HG02759 (cell line): ENCODE data around the gene PRX.
"Not testable (repeated sequence)": the region's sequence is repeated elsewhere in the genome, so short reads cannot be mapped to it uniquely, and the experiment has no call there.

Experiments
- ATAC-seq: cut with Tn5 transposase; IDR thresholded peaks from one replicate; pipeline ENCODE4 v1.9.1; 2021; ENCODE audit warnings: mild to moderate bottlenecking, moderate library complexity; ENCODE audit not compliant: unreplicated experiment

Gene PRX

DNA sequence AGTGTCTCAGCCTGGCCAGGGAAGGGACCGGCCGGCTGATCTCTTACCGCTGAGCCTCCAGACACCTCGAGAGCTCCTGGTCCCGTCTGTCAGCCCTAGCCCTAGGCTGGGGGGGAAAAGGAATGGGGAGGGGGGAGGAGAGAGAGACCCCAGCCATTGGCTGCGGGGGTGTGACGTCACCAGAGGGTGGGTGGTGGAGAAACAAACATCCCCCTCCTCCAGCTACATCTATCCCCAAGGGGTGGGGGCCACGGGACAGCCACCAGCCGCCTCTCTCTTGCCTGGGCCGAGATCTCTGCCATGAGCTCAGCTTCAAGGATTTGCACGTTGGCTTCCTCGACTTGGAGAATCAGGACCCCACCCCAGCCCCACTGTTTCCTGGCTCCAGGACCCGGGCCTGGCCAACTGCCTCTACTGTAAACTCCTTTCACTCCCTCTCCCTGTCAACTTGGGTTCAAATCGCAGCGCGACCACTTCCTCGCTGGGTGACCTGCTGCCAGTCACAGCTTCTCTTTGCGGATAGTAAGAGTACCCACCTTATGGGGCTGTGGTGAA is at the start of gene PRX:
Gene PRX, minus strand, starts transcription at position 88 of the 555 bp plus-strand sequence. CDS start 5,446 bp downstream, outside the sequence.
- no peak for ATAC-seq

DNA sequence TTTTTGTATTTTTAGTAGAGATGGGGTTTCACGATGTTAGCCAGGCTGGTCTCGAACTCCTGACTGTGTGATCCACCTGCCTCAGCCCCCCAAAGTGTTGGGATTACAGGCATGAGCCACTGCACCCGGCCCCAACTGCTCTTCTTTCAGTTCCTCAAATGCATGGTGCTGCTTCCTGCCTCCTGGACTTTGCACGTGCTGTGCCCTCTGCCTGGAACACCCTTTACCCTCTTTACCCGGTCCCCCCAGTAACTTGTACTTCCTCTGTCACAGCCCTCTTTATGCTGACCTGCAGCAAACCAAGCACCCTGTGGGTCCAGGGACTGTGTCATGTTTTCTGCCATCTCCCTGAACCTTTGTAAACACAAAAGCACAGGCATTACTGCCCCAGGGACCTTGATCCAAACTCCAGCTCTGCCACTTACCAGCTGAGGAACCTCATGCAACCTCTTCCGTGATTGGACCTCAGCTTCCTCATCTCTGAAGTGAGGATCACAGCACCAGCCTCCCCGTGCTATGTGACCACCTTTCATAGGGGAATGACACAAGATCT is 48.6 kb upstream of the PRX start:
- ATAC-seq = no peak

DNA sequence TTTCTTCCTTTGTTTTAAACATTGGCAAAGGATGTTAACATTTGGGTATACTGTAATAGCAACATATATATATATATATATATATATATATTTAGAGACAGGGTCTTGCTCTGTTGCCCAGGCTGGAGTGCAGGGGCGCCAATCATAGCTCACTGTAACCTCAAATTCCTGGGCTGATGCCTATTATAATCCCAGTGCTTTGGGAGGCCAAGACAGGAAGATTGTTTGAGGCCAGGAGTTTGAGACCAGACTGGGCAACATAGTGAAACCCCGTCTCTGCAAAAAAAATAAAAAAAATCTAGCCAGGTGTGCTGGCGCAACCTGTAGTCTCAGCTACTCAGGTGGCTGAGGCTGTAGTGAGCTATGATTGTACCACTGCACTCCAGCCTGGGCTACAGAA is 47.0 kb upstream of the PRX start:
- no peak for ATAC-seq

DNA sequence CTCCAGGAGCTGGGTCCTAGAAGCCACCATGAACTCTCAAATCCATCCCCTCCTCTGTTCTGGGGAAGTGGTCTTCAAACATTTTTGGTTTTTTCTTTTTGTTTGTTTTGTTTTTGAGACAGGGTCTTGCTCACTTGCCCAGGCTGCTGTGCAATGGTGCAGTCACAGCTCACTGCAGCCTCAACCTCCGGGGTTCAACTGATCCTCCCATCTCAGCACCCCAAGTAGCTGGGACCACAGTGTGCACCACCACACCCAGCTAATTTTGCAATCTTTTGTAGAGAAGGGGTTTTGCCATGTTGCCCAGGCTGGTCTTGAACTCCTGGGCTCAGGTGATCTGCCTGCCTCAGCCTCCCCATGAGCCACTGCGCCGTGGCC is 45.4 kb upstream of the PRX start:
- no peak for ATAC-seq

DNA sequence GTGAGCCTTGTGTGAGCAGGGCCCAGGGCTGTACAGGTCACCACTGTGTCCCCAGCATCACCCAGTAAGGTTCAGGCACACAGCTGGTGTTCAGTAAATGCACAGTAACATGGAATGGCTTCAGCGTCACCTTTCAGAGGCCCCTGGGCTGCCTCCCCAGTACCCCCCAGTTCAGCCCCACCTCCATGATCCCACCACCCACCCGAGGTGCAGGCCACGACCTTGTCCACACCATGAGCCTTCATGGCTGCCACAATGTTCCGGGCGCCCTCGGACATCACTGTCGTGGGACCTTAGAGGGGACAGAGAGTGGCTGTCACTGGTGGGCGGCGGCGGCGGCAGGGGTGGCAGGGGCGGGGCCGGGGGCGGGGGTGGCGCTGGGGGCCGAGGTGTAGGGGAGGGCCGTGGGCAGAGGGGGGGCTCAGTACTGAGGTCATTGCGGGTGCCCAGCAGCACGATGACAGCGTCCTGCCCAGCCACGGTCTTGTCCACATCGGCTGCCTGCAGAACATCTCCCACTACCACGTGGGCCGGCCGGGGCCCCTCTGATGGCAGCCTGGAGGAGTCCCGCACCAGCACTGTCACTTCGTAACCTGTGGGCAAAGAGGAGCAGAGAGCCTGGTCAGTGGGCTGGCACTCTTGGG is 44.9 kb upstream of the PRX start:
- ATAC-seq = no peak

DNA sequence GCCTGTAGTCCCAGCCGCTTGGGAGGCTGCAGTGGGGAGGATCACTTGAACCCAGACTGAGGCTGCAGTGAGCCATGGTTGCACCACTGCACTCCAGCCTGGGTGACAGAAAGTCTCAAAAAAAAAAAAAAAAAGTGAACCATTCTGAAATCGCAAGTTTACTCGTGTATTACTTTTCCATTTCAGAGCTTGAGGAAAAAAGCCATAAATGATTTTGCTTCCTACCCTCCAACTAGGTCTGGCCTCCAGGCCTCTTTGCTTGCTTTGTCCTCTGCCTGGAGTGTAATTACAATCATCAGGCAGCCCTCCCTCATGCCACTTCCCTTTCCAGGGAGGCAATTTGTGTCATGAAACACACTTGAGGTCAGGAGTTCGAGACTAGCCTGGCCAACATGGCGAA is 43.9 kb upstream of the PRX start:
- ATAC-seq = no peak

- not testable (repeated sequence) for ATAC-seq
Measured at GRCh38 chr19:40453943-40454342, 40.8 kb upstream of the PRX start.

DNA sequence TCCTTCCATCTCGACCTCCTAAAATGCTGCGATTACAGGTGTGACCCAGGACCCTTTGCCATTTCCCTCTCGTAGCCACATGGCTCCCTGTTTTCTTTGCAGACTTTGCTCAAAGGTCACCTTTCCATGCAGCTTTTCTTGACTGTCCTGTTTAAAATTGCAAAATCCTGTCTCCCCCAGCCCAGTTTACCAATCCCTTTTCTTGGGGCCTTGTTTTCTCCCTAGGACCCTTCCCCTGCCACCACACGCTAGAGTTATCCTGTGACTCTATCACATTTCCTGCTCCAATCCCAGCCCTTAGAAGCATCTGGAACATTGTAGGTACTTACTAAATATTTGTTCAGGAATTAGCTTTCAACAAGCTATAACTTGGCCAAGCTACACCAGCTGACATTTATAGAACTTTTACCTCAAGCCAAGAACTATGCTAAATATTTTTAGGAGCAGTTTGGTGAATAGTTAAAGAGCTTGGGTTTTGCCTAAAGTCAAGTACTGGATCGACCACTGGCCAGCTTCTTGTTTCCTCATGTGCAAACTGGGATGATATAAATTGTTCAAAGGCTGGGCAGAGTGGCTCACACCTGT is 40.1 kb upstream of the PRX start:
- ATAC-seq = no peak

GRCh38 chr19:40452016-40452415 is 38.8 kb upstream of the PRX start:
- ATAC-seq = no peak

DNA sequence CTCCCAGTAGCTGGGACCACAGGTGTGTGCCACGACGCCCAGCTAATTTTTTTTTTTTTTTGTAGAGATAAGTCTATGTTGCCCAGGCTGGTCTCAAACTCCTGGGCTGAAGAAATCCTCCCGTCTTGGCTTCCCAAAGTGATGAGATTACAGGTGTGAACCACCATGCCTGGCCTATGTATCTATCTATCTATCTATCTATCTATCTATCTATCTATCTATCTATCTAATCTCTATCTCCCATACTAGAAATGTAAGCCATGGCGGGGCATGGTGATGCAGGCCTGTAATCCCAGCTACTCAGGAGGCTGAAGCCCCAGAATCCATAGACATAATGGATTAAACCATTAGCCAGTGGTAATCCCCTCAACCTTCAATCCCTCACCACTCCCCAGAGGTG is 37.5 kb upstream of the PRX start:
- no peak for ATAC-seq

GRCh38 chr19:40449506-40449905 is 36.3 kb upstream of the PRX start:
- no peak for ATAC-seq

GRCh38 chr19:40446263-40446784 is 33.1 kb upstream of the PRX start:
- no peak for ATAC-seq

DNA sequence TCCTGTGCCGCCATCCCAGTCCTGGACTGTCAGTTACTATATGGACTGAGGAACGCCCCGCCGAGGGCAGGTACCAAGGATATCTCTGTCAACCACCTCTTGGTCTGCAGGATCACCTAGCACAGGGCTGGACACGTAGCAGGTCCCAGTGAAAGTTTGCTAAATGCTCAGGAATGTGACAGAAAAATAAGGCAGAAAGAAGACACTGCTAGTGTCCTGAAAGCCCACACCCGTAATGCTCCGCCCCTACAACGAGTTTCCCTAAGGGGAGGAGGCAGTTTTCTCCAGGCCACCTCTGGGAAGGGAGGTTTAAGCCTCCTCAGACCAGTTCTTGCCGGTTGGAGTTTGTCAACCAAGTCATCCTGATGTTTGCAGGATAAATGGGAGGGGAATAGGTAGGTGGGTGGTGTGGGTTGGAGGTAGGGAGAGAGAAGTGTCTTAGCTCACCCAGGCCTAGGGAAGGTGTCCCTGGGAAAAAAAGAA is 32.6 kb upstream of the PRX start:
- no peak for ATAC-seq

DNA sequence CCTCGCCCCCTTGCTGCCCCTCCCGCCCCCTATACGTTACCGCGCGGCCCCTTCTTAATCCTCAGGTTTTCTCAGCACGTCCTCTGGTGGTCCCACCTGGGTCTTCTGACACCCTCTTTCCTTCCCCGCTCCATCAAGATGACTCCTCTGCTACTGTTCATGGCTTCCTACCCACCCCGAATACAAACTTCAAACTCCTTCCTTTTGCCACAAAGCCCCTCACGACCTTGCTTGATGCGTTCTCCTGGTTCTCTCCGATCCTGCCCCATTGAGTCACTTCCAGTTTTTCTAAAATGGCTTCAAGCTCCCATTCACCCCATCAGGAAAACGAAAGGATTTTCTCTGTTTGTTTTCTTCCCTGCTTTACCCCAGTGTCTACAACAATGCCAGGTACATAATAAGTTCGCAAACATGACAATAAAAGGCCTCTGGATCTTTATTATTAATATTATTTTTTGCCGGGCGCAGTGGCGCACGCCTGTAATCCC is 31.7 kb upstream of the PRX start:
- no peak for ATAC-seq

DNA sequence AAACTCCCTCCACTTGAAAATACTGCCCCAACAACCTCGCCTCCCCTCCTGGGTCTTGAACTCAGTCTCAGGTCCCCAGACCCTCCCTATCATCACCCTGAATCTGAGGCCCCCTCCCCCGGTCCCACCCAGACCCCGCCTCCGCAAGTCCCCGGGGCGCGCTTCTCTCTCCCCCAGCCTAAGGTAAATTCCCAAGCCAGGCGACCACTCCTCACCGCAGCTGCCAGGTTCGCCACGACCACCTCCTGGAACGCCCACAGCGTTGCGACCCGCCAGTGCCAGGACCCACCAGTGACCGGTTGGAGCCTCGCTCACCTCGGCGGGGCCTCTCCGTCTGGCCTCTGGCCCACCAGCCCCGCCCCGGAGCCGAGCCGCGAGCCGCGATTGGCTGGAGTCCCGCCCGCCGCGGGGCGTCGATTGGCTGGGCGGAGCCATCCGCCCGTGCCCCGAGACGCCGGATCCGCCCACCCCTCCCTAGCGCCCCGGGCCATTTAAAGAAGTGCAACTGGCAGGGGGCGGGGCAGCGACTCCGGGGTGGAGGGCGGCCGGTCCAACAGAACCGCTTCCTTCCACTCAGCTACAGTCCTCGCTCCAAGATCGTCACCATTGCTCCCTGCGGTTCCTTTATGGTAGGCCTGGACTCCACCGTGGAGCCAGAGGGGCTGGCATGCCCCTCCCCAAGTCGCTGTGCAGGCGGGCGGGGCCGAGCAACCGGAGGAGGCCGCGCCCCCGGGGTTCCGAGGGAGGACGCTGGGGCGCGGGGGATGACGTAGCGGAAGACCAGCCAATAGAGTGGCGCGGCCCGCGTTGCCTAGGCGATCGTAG is 31.0 kb upstream of the PRX start, which contains the start of gene SERTAD3:
Gene SERTAD3, minus strand, starts transcription at position 336 of the 825 bp plus-strand sequence. CDS start 2,255 bp downstream, outside the sequence.
- peak; percentile 76 for ATAC-seq

DNA sequence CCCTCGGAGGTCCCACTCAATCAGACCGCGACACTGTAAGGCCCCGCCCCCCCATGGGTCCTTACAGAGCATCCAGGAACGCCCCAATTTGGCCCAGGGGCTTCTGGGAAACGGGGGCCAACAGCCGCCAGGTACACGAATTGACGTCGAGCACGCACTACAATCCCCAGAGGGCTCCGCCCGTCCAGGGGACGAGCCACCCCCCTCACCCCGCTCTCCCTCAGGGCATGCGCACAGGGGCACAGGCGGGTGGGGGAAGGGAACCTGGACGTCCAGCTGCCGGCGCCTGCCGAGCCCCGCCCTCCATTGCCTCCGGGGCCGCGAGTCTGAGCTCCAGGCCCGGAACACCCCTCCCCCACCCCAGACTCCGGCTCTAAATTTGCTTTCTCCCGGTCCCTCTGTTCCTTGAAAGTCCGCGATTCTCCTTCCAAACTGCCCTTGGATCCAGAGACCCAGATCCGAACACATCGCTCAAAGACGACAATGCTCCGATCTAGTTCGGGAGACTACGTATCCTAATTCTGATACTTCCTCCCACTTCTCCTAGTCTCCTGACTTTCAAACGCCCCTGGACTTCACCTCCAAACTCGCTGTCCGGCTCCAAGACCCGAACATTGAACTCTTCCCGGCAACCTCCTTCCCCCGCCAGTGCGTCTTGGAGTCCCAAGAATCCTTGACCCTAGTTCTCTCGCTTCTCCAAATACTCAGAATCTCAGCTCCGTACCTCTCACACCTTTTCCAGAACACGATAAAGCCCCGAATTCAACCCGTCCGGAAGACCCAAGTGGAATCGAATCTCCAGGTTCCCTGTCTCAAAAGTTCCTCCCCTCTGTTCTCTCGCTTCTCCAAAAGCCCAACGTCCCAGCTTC is 30.2 kb upstream of the PRX start:
- ATAC-seq = peak; percentile 69

DNA sequence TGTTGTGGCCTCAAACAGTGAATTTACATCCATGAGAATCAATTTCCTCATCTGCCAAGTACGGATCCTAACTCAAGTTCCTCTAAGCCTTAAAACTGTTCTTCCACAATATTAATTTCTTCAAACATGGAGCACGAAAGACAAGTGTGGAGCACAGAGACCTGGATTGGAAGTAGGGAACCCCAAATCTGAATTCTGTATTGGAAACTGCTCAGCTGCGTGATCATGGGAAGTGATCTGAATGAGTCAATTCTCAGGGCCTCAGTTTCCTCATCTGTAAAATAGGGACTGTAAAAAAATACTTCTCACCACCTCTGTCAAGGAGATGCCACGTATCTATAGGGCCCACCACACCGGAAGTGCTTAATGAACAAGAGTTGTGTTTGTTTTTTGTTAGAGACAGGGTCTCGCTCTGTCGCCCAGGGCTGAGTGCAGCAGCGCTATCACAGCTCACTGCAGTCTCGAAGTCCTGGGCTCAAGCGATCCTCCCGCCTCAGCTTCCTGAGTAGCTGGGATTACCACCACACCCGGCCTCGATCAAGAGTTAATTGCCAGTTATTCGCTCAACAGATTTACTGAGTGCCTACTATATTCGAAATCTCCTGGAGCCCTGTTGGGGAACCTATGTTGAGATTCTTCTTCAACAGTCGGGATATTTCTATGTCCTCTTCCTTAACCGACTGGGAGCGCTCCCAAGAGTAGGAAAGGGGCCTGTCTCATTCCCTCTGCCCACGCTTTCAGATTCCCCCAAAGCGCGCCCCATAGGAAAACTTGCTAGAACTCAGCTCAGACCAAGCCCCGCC is 29.4 kb upstream of the PRX start:
- ATAC-seq = no peak

GRCh38 chr19:40441719-40442253 is 28.6 kb upstream of the PRX start:
- ATAC-seq = no peak

DNA sequence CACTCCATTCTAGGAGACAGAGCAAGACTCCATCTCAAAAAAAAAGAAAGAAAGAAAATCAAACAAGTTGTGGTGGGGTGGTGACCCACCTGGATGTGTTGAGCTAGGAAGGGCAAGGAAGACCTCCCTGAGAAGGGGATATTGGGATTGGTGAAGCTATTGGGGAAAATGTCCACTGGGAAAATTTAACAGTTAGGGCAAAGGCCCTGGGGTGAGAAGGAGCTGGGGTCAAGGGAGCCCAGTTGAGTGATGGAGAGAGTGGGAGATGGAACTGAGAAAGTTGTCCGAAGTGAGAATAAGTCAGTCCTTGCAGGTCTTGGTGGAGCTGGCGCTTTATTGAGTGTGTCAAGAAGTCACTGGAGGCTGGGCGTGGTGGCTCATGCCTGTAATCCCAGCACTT is 25.1 kb upstream of the PRX start:
- no peak for ATAC-seq
